ENCODE measurements around the gene KDM6B.

DNA sequence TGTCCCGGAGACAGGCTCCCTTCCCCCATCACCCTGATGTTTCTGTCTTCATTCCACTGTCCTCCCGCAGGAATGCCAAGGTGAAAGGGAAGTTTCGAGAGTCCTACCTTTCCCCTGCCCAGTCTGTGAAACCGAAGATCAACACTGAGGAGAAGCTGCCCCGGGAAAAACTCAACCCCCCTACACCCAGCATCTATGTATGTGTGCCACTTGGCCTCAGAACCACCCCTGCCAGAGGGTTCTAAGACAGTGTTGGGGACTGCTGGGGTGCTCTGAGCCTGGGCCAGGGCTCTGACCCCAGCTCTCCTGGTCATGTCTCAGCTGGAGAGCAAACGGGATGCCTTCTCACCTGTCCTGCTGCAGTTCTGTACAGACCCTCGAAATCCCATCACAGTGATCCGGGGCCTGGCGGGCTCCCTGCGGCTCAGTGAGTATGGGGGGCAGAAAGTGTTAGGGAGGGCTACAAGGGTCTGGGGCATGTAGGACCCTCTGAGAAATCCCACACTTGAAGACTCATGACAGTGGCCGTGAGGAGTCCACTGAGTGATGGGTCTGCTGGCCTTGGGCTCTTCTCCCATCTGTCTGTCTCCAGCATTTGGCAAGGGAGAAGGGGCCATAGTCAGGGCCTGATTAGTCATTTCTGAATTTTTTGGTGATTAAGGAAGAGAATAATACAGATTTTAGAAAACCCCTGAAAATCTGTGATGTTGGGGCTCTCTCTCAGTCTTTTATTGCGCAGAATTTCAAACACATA lies 15.9 kb downstream of the KDM6B start:
- TF ChIP-seq, protein P1, sequence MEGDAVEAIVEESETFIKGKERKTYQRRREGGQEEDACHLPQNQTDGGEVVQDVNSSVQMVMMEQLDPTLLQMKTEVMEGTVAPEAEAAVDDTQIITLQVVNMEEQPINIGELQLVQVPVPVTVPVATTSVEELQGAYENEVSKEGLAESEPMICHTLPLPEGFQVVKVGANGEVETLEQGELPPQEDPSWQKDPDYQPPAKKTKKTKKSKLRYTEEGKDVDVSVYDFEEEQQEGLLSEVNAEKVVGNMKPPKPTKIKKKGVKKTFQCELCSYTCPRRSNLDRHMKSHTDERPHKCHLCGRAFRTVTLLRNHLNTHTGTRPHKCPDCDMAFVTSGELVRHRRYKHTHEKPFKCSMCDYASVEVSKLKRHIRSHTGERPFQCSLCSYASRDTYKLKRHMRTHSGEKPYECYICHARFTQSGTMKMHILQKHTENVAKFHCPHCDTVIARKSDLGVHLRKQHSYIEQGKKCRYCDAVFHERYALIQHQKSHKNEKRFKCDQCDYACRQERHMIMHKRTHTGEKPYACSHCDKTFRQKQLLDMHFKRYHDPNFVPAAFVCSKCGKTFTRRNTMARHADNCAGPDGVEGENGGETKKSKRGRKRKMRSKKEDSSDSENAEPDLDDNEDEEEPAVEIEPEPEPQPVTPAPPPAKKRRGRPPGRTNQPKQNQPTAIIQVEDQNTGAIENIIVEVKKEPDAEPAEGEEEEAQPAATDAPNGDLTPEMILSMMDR (IDR thresholded peaks at IDR 0.05; ENCODE audit: insufficient read depth, low read length): no peak
- TF ChIP-seq, protein P2, sequence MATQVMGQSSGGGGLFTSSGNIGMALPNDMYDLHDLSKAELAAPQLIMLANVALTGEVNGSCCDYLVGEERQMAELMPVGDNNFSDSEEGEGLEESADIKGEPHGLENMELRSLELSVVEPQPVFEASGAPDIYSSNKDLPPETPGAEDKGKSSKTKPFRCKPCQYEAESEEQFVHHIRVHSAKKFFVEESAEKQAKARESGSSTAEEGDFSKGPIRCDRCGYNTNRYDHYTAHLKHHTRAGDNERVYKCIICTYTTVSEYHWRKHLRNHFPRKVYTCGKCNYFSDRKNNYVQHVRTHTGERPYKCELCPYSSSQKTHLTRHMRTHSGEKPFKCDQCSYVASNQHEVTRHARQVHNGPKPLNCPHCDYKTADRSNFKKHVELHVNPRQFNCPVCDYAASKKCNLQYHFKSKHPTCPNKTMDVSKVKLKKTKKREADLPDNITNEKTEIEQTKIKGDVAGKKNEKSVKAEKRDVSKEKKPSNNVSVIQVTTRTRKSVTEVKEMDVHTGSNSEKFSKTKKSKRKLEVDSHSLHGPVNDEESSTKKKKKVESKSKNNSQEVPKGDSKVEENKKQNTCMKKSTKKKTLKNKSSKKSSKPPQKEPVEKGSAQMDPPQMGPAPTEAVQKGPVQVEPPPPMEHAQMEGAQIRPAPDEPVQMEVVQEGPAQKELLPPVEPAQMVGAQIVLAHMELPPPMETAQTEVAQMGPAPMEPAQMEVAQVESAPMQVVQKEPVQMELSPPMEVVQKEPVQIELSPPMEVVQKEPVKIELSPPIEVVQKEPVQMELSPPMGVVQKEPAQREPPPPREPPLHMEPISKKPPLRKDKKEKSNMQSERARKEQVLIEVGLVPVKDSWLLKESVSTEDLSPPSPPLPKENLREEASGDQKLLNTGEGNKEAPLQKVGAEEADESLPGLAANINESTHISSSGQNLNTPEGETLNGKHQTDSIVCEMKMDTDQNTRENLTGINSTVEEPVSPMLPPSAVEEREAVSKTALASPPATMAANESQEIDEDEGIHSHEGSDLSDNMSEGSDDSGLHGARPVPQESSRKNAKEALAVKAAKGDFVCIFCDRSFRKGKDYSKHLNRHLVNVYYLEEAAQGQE (IDR thresholded peaks at IDR 0.05; ENCODE audit: insufficient replicate concordance, low read depth): no peak
- TF ChIP-seq POLR2AphosphoS5 (IDR thresholded peaks at IDR 0.05; ENCODE audit: low read depth): no peak
